Measurements from ENCODE around the gene ABCD3.

Gene ABCD3

DNA sequence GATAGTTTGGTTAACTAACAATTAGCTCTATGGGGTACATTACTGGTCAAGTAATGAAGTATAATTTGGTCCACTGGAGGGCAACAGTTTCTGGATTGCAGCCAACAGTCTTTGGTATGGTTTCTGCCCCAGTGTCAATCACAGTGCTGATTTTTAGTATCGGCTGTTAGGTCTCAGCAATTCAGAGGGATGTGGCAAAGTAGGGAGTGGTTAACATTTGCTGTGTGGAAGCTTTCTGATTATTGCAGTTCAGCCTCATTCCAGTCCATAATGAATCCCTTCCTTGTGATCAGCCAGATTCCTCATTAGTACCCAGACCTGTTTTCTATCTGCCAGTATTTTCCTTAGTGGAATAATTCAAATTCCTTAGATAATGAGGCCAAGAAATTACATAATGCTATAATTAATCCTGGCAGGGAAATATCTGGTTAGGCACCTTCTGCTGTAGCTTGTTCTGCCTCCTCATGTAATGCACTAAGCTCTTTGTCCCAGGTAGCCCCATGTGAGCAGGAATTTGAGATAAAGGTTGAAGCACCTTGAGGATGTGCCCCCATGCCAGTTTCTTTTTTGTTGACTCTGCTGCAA, 109.3 kb downstream of the ABCD3 start:
- no peak for DNase-seq (ENCODE audit: low read depth)

DNA sequence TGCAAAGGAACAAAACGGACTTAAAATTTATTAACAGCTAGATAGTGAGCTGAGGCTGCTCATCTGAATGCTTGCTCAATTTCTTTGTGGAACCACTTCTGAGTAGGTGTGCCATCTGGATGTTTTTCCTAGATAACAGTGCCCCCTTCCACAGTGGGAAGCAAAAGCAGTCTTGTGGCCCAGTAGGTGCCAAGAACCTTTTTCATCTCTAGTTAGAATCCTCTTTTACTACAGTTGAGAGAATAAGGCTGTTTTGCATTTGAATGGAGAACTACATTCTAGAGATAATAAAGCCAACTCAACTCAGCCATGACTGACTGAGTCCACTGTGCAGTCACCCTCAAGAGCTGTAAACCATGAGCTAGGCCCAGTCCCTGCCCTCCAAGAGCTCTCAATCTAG, 110.1 kb downstream of the ABCD3 start:
- no peak for DNase-seq (ENCODE audit: low read depth)

DNA sequence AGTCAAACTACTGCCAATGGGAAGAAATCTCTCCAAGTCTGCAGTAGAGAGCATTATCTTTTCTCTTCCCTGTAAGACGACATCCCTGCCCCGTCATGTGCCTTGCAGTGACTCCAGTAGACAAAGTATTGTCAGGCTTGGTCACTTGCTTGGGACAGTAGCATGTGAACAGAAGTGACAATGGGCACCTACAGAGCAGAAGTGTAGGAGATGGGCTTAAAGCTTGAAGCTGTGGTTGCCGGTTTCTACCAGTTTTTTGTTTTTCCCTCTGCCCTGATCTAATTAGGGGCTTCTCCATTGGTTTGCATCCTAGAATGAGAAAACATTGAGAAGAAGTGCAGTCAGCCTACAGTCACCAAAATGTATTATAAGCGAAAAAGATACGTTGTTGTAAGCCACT, 110.6 kb downstream of the ABCD3 start:
- no peak for DNase-seq (ENCODE audit: low read depth)

GRCh38 chr1:94529416-94529815, 111.2 kb downstream of the ABCD3 start:
- DNase-seq (ENCODE audit: low read depth), result no peak

DNA sequence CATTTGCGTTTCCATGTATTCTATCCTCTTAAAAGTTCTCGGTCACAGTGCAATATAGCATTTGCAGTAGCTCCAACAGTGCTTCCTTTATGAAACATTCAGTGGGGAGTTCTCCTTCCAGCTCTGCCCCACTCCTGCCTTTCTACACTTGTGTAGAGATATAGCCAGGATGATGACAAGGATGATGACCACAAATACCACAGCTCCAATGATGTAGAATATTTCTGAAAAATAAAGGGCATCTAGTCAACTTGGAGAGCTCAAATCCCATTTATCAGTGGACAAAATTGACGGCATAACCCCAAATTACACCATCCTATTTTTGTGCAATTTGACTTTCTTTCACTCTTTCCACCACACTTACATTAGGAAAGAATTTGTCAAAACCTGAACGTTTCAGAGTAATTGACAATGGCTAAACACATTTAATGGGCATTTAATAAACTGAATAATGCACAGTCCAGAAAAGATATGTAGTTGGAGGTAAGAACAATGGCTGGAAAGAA, 112.2 kb downstream of the ABCD3 start:
- no peak for DNase-seq (ENCODE audit: low read depth)

- DNase-seq (ENCODE audit: low read depth), result no peak
Observed at GRCh38 chr1:94531664-94532063, 113.5 kb downstream of the ABCD3 start.

- DNase-seq (ENCODE audit: low read depth), result no peak
Observed at GRCh38 chr1:94532077-94532476, 113.9 kb downstream of the ABCD3 start.

- DNase-seq (ENCODE audit: low read depth), result no peak
Observed at GRCh38 chr1:94535095-94535494, 116.9 kb downstream of the ABCD3 start.

DNA sequence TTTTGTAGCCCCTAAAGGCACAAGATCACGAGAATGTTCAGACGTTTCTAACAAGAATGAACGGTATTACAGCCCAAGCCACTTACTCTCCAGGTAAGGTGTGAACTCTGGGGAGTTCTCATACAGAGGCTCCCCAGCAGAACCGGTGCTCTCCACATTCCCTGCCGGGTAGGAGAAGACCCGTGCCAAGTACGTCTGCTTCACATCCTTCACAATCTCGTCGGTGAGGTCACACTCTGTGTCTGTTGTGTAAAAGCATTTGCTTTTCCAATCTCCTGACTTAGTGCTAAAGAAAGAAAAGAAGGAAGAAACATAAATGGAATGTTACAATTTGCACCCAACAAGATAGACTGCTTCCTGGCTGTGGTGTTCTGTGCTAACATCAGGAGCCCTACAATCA, 117.7 kb downstream of the ABCD3 start:
- DNase-seq (ENCODE audit: low read depth), result no peak

DNA sequence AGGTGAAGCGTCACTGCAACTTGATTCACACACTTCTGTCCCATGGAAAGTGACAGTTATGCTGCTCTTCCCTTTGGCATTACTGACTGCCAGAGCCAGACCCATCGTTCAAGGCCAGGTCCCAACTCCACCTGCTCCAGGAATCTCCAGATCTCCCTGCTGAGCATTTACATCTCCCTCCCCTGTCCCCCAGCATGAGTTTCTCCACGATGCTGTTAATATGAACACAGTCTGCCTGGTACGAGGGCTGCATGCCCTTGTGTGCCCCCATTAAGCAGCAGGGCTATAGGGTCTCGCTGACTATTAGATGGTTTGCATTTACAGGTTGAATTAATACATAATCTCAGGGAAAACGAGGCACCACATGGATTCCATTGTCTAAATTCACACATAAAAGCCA, 119.1 kb downstream of the ABCD3 start:
- no peak for DNase-seq (ENCODE audit: low read depth)

GRCh38 chr1:94538243-94538827, 120.1 kb downstream of the ABCD3 start:
- DNase-seq (ENCODE audit: low read depth), result no peak

GRCh38 chr1:94539496-94539895, 121.3 kb downstream of the ABCD3 start:
- DNase-seq (ENCODE audit: low read depth), result peak; percentile 65

GRCh38 chr1:94540440-94541245, 122.5 kb downstream of the ABCD3 start:
- no peak for DNase-seq (ENCODE audit: low read depth)

GRCh38 chr1:94541246-94542087, 123.3 kb downstream of the ABCD3 start, which contains the start of gene F3:
Gene F3 (minus strand): TSS chr1:94541759. CDS start chr1:94541636, 123 bp downstream.
- peak; percentile 85 for DNase-seq (ENCODE audit: low read depth)

DNA sequence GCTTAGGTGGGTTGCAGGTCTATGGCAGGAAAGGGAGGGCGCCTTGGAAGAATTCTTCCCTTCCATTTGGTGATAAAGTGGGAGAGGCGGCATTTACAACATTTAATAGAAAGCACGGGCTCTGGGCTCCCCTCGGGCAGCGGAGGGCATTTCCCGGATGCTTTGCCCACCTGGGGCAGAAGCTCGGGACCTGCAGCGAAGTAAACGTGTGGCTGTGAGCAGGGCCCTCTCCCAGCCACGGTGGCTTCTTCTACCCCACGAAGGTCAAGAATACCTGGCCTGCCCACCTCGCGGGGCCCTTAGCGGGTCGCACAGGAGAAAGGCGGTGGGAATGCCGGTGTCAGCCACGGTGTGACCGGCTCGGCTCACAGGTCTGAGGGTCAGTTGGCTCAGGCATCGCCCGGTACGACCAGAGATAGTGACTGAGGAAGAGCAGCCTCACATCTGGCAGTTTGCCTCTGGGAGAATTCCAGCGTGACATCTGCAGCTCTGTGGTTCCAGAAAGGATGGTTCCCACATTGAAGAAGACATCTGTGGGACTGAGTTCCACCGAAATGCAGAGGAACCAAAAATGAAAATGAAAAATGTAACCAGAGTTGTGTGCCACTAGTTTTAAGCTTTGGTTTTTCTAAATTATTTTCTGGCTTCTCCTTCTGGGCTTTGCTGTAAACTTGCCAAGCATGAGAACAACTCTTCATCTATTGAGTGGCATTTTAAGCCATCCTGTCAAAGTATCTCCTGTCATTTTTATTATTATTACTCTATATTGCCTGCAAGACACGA, 124.1 kb downstream of the ABCD3 start:
- DNase-seq (ENCODE audit: low read depth), result peak; percentile 59

GRCh38 chr1:94543001-94543400, 124.8 kb downstream of the ABCD3 start:
- DNase-seq (ENCODE audit: low read depth), result peak; percentile 57

GRCh38 chr1:94543893-94544635, 125.9 kb downstream of the ABCD3 start:
- peak; percentile 50 for DNase-seq (ENCODE audit: low read depth)

GRCh38 chr1:94544706-94545490, 126.7 kb downstream of the ABCD3 start:
- DNase-seq (ENCODE audit: low read depth), result peak; percentile 83

GRCh38 chr1:94549706-94550105, 131.5 kb downstream of the ABCD3 start:
- no peak for DNase-seq (ENCODE audit: low read depth)

DNA sequence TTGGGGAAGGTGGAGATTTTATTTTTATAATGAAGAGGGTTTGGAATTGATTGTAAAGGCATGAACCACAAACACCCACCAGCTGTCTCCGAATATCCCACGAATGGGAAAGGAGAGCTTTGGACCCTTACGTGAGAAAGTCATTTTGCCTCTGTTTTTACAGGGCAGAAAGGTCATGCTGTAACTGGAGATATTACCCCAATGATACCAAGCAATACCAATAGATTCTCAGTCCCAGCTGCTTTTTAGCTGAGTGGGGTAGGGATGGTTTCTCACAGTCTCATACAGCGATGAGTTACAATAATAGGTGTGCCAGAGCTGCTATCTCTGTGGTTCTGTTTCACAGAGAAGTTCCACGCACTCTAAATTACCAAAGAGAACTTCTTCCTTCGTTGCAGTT, 132.2 kb downstream of the ABCD3 start:
- DNase-seq (ENCODE audit: low read depth), result no peak
